Stomach (tissue), 4 donors: Measurements from ENCODE around the gene ARFGAP1.
"Not testable (repeated sequence)": the region's sequence is repeated elsewhere in the genome, so short reads cannot be mapped to it uniquely, and the experiment has no call there.

ENCODE experiments used
- CTCF ChIP-seq, 7 experiments: fragments of 450-650 bp in 4 of 7; fragments of 200-600 bp in 3 of 7; sonication (generic) in 3 of 7; IDR thresholded peaks; one replicate each; pipeline ENCODE4 v1.5.1; 2016 to 2019; ENCODE audit warnings: antibody characterized with exemption in 7 of 7, control low read depth in 2 of 7, mild to moderate bottlenecking in 1 of 7
- POLR2A ChIP-seq, 4 donors: fragments of 450-650 bp; IDR thresholded peaks; one replicate each; pipeline ENCODE4 v1.6.1; 2016; ENCODE audit warnings: antibody characterized with exemption in 4 of 4, control low read depth in 2 of 4, mild to moderate bottlenecking in 1 of 4, moderate library complexity in 1 of 4
- POLR2AphosphoS5 ChIP-seq, 3 donors: sonication (generic); formaldehyde crosslinking; IDR thresholded peaks; one replicate each; pipeline ENCODE4 v1.6.1; 2016; ENCODE audit warnings: antibody characterized with exemption in 3 of 3

GRCh38 chr20:63251350-63251749 is 21.3 kb upstream of the ARFGAP1 start:
- not testable (repeated sequence) for TF ChIP-seq CTCF, POLR2AphosphoS5, POLR2A (IDR thresholded peaks at IDR 0.05)
